ENCODE measurements around the gene KCTD16. TPM values are rescaled to one million over a fixed set of nuclear protein-coding genes. Genes with fewer than 3 reads are reported as not detected.

KCTD16 gene
- total RNA-seq, 4 donors from 2014 or later, result under 0.01 to 1.7 (median 0.18) TPM

GRCh38 chr5:144352330-144352729 lies 181.7 kb downstream of the KCTD16 start:
- no peak overlapping the region for H3K4me3 ChIP-seq
- no peak overlapping the region for H3K27ac ChIP-seq
- no peaks in the 10 kb centered on the region for H3K36me3 ChIP-seq
- no peaks in the 10 kb centered on the region for H3K9me3 ChIP-seq
- no peak for DNase-seq
- H3K4me1 ChIP-seq, result no peaks in the 10 kb centered on the region
- TF ChIP-seq POLR2A (IDR thresholded peaks at IDR 0.05), result no peak
- TF ChIP-seq CTCF (IDR thresholded peaks at IDR 0.05), result no peak
- no peaks in the 10 kb centered on the region for H3K27me3 ChIP-seq

DNA sequence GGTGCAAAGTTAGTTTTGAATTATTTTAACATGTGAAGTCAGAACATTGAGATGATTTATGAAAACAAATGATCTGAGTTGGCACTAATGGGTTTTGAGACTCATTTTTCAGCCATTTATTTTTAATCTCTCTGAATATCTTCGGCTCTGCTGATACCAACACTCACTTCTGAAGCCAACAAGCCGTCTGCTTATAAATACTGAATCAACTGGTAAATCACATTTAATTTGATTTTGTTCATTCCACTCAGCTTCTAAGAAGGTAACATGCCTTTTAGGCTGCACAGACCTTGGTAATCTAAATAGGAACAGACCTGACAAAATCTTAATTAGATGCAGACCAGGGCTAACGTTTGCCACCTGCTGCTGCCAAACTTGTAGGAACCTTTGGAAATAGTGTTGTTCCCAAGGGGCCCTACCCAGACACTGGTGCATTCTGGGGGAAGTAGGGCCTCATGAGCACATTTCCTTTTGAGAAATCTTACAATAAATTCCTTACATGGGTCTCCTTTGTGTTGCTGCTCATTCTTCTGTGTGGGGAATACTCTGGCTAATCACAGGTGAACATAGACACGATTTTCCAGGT lies 182.2 kb downstream of the KCTD16 start:
- no peaks in the 10 kb centered on the region for H3K27me3 ChIP-seq
- no peak overlapping the region for H3K4me3 ChIP-seq
- H3K36me3 ChIP-seq, result no peaks in the 10 kb centered on the region
- DNase-seq, result no peak
- H3K27ac ChIP-seq, result no peak overlapping the region
- no peaks in the 10 kb centered on the region for H3K4me1 ChIP-seq
- H3K9me3 ChIP-seq, result no peaks in the 10 kb centered on the region
- TF ChIP-seq POLR2A (IDR thresholded peaks at IDR 0.05) (no peak), CTCF (IDR thresholded peaks at IDR 0.05) (no peak)

DNA sequence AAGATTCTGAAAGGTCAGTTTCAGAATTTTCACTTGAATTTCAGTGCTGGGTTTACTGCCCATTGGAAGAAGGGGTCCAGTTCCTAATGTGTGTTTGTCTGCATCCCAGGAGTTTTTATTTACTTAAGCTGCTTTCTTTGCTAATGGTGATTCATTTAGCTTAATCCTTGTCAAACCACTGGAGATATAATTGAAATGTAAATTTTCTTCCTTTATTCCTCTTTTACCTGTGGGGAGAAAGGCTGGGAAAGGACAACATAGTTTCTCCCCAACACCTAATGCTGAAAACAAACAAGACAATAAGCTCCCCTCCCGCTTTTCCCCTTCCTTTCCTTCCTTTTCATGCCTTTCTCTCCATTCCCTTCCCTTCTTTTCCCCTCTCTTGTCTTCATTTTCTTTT lies 185.8 kb downstream of the KCTD16 start:
- no peaks in the 10 kb centered on the region for H3K36me3 ChIP-seq
- H3K4me1 ChIP-seq, result no peaks in the 10 kb centered on the region
- DNase-seq, result no peak
- no peaks in the 10 kb centered on the region for H3K9me3 ChIP-seq
- H3K27me3 ChIP-seq, result no peaks in the 10 kb centered on the region
- H3K4me3 ChIP-seq, result no peak overlapping the region
- TF ChIP-seq CTCF (IDR thresholded peaks at IDR 0.05) (no peak), POLR2A (IDR thresholded peaks at IDR 0.05) (no peak)
- no peak overlapping the region for H3K27ac ChIP-seq

- TF ChIP-seq POLR2A (IDR thresholded peaks at IDR 0.05) (no peak), CTCF (IDR thresholded peaks at IDR 0.05) (no peak)
- H3K4me3 ChIP-seq, result no peak overlapping the region
- no peaks in the 10 kb centered on the region for H3K36me3 ChIP-seq
- H3K27ac ChIP-seq, result no peak overlapping the region
- no peaks in the 10 kb centered on the region for H3K4me1 ChIP-seq
- H3K9me3 ChIP-seq, result no peaks in the 10 kb centered on the region
- no peak for DNase-seq
- no peaks in the 10 kb centered on the region for H3K27me3 ChIP-seq
Observed at GRCh38 chr5:144361406-144361805, 190.7 kb downstream of the KCTD16 start.

GRCh38 chr5:144365885-144366284 lies 195.2 kb downstream of the KCTD16 start:
- TF ChIP-seq POLR2A (IDR thresholded peaks at IDR 0.05) (no peak), CTCF (IDR thresholded peaks at IDR 0.05) (no peak)
- Histone ChIP-seq H3K4me3 (no peak overlapping the region), H3K27me3 (no peaks in the 10 kb centered on the region), H3K9me3 (no peaks in the 10 kb centered on the region), H3K4me1 (peaks cover 0 to 5% (median 0%) of the 10 kb centered on the region in 4 donors), H3K36me3 (no peaks in the 10 kb centered on the region), H3K27ac (no peak overlapping the region)
- no peak for DNase-seq

DNA sequence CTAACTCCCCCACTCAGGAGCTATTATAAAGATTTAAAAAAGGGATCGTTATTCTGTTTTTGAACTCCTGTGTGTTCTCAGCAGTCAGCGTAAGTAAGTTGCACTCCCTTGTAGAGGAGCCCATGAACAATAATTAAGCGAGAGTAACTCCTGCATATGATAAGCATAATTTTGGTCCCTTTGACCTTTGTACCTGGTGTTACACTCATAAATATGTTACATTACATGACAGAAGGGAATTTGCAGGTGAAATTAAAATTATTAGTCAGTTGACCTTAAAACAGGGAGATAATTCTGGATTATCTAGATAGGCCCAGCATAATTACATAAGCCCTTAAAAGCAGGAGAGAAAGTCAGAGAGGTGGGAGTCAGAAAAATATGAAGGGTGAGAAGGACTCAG lies 197.3 kb downstream of the KCTD16 start:
- H3K27me3 ChIP-seq, result no peaks in the 10 kb centered on the region
- peaks cover 0 to 5% (median 0%) of the 10 kb centered on the region in 4 donors for H3K4me1 ChIP-seq
- TF ChIP-seq CTCF (IDR thresholded peaks at IDR 0.05) (no peak), POLR2A (IDR thresholded peaks at IDR 0.05) (no peak)
- no peaks in the 10 kb centered on the region for H3K36me3 ChIP-seq
- DNase-seq, result no peak
- H3K27ac ChIP-seq, result no peak overlapping the region
- H3K4me3 ChIP-seq, result no peak overlapping the region
- H3K9me3 ChIP-seq, result no peaks in the 10 kb centered on the region

Measured in Peyer's patch (tissue), 4 donors.